ENCODE data around the gene GOLGA7B.

The GOLGA7B gene

DNA sequence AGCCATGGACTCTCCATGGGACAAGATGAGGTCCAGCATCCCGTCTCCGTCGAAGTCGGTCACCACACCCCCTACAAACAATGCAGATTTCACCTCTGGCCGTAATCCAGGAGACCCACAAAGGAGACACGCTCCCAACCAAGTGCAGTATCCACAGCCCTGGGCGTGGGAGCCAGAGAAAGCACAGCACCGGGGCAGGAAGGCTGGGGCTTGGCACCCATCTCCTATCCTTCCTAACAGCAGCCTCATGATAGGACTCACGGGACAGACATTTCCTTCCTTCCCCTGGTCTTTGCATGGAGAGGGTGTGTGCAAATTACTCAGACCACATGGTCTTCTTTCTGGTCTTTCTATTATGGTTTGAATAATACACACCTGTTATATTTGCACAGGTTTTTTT, 46.3 kb downstream of the GOLGA7B start:
- no peak for DNase-seq (ENCODE audit: low read depth)

DNA sequence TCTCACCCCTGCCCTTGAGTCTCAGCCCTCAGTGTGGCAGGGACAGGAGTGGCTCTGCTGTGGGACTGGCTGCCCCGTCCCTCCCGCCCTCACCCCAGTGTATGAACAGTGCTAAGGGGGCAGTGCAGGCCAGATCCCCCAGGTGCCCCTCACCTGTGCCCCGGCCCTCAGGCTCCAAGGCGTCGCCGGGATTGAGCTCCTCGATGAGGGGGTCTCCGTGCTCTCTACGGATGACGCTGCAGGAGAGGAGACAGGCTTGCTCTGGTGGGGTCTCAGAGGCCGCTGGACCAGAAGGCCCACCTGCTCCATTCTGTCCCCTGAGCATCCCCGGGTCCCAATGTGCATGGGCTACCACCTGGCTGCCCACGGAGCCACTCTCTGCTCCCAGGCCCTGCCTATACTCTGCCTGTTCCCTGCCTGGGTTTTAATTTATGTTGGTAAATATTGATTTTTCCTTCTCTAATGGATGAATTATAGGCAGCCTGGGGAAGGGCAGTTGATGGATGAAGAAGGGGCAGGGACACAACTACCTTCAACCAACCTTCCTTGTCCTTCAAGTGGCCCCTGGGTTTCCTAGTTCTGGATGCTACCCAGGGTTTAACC, 47.2 kb downstream of the GOLGA7B start:
- DNase-seq (ENCODE audit: low read depth), result no peak

DNA sequence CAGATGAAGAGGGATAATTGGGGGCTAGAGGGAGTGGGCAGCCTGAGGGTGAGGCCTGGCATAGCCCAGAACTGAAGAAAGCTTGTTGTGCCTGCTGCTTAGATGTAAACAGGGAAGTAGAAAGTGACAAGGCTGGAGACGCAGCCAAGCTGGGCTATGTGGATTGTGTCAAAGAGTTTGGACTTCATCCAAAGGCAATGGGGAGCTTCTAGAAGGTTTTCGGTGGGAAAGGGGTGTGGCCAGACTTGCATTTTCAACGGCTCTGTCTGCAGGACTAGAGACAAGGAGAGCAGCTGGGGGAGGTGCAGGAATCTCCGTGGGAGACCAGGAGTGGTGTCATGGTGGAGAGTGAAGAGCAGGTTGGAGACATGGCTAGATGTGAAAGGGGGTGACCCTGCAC, 48.8 kb downstream of the GOLGA7B start:
- no peak for DNase-seq (ENCODE audit: low read depth)

DNA sequence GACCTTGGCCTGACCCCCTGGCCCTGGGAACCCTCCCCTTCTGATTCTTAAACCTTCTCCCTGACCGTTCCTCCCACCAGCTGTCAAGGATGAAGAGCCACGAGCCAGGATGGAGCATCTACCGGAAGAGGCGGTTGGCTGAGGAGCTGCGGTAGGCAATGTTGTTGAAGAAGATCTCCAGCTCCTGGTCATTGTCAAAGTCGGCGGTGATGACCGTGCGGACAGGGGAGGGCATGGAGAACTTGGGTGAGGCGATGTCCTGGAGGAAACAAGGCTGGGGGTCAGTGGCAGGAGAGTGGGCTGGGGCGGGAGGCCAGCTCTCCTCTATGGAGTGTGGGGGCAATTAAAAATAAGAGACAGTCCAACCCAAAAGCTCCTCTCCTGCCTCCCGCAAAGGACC, 51.7 kb downstream of the GOLGA7B start:
- DNase-seq (ENCODE audit: low read depth), result no peak

- DNase-seq (ENCODE audit: low read depth), result no peak
These were observed 53.7 kb downstream of the GOLGA7B start for GRCh38 chr10:97903128-97904017.

- DNase-seq (ENCODE audit: low read depth), result no peak
These were observed 54.4 kb downstream of the GOLGA7B start for GRCh38 chr10:97904018-97904381.

DNA sequence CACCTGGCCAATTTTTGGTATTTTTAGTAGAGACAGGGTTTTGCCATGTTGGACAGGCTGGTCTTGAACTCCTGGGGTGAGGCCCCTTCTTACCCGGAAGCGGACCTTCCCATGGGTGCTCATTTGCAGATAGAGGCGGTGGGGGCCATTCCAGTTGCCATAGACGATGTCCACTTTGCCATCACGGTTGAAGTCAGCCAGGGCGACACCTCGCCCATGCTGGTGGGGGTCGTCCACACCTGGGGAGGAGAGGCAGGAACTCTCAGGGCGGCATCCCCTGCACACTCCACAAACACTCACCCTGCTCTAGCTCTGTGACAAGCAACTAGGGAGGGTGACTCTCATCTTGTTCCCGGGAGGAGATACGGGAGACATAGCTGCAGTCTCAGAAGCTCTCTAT, 54.9 kb downstream of the GOLGA7B start:
- DNase-seq (ENCODE audit: low read depth), result no peak

GRCh38 chr10:97905276-97905675, 55.6 kb downstream of the GOLGA7B start:
- DNase-seq (ENCODE audit: low read depth), result no peak

DNA sequence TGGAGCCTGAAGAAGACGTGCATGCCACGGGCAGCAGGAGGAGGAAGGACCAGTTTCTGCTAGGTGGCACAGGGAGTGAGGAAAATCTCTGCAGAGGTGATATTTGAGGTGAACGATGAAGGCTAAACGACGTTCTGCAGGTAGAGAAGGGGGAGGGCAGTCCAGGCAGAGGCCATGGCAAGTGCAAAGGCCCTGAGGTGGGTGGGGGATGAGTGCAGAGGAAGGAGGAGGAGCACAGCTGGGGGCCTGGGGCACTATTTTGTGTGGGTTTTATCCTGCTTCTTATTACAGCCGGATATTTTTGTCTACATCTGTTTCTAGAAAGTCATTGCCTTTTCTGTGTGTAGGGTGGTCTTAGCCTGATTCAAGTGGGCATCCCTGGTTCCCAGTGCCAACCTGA, 57.6 kb downstream of the GOLGA7B start:
- no peak for DNase-seq (ENCODE audit: low read depth)

DNA sequence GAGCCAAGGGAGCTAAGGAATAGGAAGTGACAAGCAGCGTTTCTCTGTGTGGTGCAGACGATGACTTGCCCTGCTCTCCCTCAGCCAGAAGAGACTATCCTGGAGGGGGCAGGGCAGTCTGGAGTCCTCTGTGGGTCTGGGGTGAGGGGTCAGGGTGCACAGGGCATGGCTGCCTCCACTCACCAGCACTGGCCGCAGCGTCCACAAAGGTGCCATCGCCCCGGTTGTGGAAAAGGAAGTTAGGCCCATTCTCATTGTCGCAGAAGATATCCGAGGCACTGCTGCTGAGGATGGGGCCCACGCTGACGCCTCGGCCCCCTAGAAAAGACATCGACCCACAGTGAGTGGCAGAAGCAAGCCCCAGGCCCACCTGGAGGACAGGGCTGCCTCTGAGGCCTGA, 58.2 kb downstream of the GOLGA7B start:
- DNase-seq (ENCODE audit: low read depth), result no peak

DNA sequence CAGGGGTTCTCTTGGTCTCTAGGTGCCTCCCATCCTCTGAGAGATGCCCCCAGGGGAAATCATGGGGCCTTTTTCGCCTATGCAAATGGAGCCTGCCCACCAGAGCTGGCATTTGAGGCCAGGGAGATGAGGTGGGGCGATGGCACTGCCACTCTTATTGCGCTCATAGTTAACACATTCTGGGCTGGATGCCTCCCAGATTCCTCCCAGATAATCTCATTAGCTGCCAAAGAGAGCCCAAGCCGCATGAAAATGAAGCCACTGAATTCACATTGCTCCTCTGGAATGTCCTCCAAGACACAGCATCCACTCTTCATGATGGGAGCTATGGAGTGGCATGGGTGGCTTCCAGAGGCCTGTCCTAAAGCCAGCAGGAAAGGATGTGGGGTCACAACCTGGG, 61.0 kb downstream of the GOLGA7B start:
- no peak for DNase-seq (ENCODE audit: low read depth)

DNA sequence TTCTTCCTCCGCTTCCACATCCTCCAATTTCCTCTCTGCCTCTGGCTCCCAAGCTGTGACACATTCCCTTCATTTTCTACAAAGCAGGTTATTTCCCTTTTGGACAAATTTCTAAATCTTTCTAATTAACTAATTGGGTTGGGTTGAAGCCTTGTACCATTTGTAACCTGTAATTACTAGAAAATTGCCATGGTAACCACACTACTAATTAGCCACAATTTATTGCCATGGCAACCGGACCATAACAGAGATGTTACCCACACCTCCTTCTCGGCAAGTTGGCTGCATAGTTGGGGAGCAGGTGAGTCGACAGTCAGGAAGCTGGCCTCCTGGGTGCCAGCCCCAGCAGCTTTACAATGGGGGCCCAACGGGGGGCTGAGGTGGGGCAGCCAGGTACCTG, 61.6 kb downstream of the GOLGA7B start:
- no peak for DNase-seq (ENCODE audit: low read depth)

GRCh38 chr10:97913193-97913592, 63.5 kb downstream of the GOLGA7B start:
- DNase-seq (ENCODE audit: low read depth), result no peak

DNA sequence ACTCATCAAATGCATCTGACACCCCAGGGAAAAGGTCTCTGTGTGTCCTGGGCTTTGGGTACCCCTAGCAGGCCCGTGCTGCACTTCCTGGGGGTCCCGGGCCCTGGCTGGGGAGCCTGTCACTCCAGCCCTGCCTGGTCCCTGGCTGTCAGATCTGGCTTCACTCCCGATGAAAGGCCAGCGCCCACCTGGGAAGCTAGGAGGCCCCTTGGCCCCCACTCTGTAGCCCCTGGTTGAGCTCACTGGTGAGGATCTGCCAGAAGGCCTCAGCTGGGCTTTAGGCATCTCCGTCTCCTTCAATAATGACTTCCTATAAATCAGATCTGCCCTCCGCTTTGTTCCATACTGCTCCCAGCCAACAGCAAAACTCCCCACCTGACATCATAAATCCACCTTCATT, 64.0 kb downstream of the GOLGA7B start:
- DNase-seq (ENCODE audit: low read depth), result no peak

- DNase-seq (ENCODE audit: low read depth), result no peak
These were observed 64.7 kb downstream of the GOLGA7B start for GRCh38 chr10:97914171-97914836.

GRCh38 chr10:97914837-97915211, 65.2 kb downstream of the GOLGA7B start:
- peak; percentile 37 for DNase-seq (ENCODE audit: low read depth)

DNA sequence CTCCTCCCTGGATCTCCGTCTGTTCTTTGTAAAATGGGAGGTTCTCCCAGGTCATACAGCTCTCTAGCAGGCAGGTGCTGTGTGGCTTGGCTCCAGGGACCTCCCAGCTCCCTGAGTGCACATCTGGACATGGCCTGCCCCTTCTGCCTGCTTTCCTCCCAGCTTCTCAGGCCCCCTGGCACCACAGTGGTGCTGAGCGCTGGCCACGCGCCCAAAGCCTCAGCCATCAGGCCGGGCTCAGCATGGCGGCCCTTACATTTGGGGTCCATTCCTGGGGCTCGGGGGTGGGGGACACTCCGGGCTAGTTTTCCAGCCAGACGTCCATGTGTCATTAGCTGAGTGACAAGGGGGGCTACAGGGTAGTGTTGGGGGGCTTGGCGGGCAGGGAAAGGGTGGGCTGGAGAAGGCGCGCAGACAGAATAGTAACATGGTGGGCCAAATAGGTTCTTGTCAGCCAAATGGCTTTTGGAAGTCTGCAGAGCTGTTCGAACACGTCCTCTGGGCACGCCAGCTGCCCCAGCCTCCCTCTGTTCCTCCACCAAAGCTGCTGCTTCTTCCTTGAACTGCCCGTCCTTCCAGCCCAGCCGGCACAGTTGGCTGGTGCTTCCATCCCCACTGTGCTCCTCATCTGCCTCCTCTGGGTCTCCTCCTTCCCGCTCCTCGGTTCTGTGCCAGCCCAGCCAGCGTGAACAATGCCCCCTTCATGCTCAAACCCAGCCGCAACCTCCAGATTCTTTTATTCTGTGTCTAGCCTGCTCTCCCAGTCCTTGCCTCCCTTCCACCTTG, 65.9 kb downstream of the GOLGA7B start:
- no peak for DNase-seq (ENCODE audit: low read depth)

- no peak for DNase-seq (ENCODE audit: low read depth)
These were observed 66.9 kb downstream of the GOLGA7B start for GRCh38 chr10:97916586-97916985.

GRCh38 chr10:97919012-97919411, 69.4 kb downstream of the GOLGA7B start:
- no peak for DNase-seq (ENCODE audit: low read depth)

DNA sequence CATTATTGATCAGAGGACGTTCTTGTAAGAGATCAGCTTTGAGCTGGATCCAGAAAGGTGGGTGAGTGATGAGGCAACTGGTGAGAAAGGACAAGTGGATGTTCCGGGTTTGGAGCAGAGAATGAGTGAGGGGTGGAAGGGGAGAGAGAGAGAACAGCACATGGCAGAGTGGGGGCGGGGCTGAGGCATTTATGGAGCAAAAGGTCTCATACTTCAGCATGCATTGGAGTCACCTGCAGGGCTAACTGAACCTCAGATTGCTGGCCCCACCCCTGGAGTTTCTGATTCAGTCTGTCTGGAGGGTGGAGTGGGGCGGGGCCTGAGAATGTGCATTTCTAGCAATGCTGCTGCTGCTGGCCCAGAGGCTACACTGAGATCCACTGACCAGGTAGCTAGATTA, 71.2 kb downstream of the GOLGA7B start:
- no peak for DNase-seq (ENCODE audit: low read depth)
